GM12878 (cell line): ENCODE data around the gene SLC43A3. TPM values are rescaled to one million over a fixed set of nuclear protein-coding genes. Genes with fewer than 3 reads are reported as not detected.

Experiments used
- ATAC-seq: fragments of 200-7000 bp; cut with Tn5 transposase; 3 replicates; pipeline ENCODE4 v1.9.1; 2020; ENCODE audit warnings: mild to moderate bottlenecking, moderate library complexity
- BruUV-seq: library from RNA; stranded (reverse); fragments of 400-500 nt; replicated peaks from 2 replicates; lab custom pipeline; 2021; lab: Mats Ljungman, UMichigan
- CTCF ChIA-PET: fragments of 300-600 bp; sonication (Branson Sonifier 250); formaldehyde crosslinking; extraction: SDS; loops from one replicate; lab custom pipeline; 2021; ENCODE audit warnings: inconsistent platforms; lab: Yijun Ruan, JAX
- POLR2A ChIA-PET: fragments of 350-600 bp; formaldehyde crosslinking; extraction: SDS; loops from one replicate; lab custom pipeline; 2021; ENCODE audit warnings: inconsistent platforms; lab: Charles Lee
- RAD21 ChIA-PET: fragments of 300-600 bp; sonication (Branson Sonifier 250); formaldehyde crosslinking; loops from one replicate; lab custom pipeline; 2023; ENCODE audit warnings: antibody characterized with exemption; ENCODE audit not compliant: unreplicated experiment; lab: Charles Lee
- SMC1A ChIA-PET: fragments of 300-600 bp; sonication (Branson Sonifier 250); formaldehyde crosslinking; loops from one replicate; lab custom pipeline; 2023; ENCODE audit not compliant: unreplicated experiment, uncharacterized antibody; lab: Charles Lee
- DNase-seq: peaks from one replicate; pipeline ENCODE4 v3.0.0-alpha.2; 2011; ENCODE audit warnings: low read depth, low spot score
- FAIRE-seq: peaks from 3 replicates; lab custom pipeline; 2011; peaks lifted over from hg19 to GRCh38; lab: Jason Lieb, UNC
- H2AFZ ChIP-seq: 2 replicates; pipeline ENCODE4 v1.6.0; 2011; ENCODE audit warnings: low read depth, low read length, control low read depth; ENCODE audit not compliant: control insufficient read depth
- H3K27ac ChIP-seq: 2 replicates; pipeline ENCODE4 v1.5.1; 2011; ENCODE audit warnings: control low read depth; ENCODE audit not compliant: control insufficient read depth, insufficient read depth
- H3K27me3 ChIP-seq, 2 experiments: replicated peaks in 1 of 2; 2 replicates each; pipeline versions ENCODE4 v1.6.0 to v1.6.1; 2011; ENCODE audit warnings: low read length in 1 of 2; ENCODE audit not compliant: control insufficient read depth in 2 of 2, insufficient read depth in 2 of 2
- H3K36me3 ChIP-seq, 2 experiments: 2 replicates each; pipeline ENCODE4 v1.5.1; 2011; ENCODE audit warnings: low read length in 1 of 2; ENCODE audit not compliant: control insufficient read depth in 2 of 2, insufficient read depth in 2 of 2
- H3K4me1 ChIP-seq: 2 replicates; pipeline ENCODE4 v1.6.1; 2011; ENCODE audit warnings: mild to moderate bottlenecking, low read length, moderate library complexity, mixed read lengths; ENCODE audit not compliant: control insufficient read depth, insufficient read depth
- H3K4me2 ChIP-seq: 2 replicates; pipeline ENCODE4 v1.6.0; 2011; ENCODE audit warnings: control low read depth; ENCODE audit not compliant: control insufficient read depth, insufficient read depth
- H3K4me3 ChIP-seq: fragments of 200-600 bp; sonication (generic); 2 replicates; pipeline ENCODE4 v1.5.1; 2016
- H3K79me2 ChIP-seq: 2 replicates; pipeline ENCODE4 v1.6.0; 2011; ENCODE audit warnings: low read length; ENCODE audit not compliant: control insufficient read depth, insufficient read depth
- H3K9ac ChIP-seq: 2 replicates; pipeline ENCODE4 v1.8.0; 2011; ENCODE audit warnings: low read length, control low read depth, mixed read lengths; ENCODE audit not compliant: control insufficient read depth, insufficient read depth
- H3K9me3 ChIP-seq: replicated peaks from 3 replicates; pipeline ENCODE4 v1.5.1; 2011; ENCODE audit warnings: mild to moderate bottlenecking, low read length; ENCODE audit not compliant: control insufficient read depth, insufficient read depth
- H4K20me1 ChIP-seq: 2 replicates; pipeline ENCODE4 v1.6.0; 2011; ENCODE audit not compliant: control insufficient read depth, insufficient read depth
- BCL11A ChIP-seq: IDR thresholded peaks from 2 replicates; pipeline ENCODE4 v1.6.1; 2011; ENCODE audit warnings: low read depth, low read length
- BCL3 ChIP-seq: IDR thresholded peaks from 2 replicates; pipeline ENCODE4 v1.6.1; 2011; ENCODE audit warnings: borderline replicate concordance, low read depth, mild to moderate bottlenecking, moderate library complexity, low read length; ENCODE audit not compliant: insufficient read depth, poor library complexity, severe bottlenecking
- CBX5 ChIP-seq: sonication (generic); IDR thresholded peaks from 2 replicates; pipeline ENCODE4 v1.6.1; 2016; ENCODE audit warnings: low read depth, moderate library complexity, mild to moderate bottlenecking, inconsistent platforms
- E2F8 ChIP-seq: fragments of 450-650 bp; IDR thresholded peaks from 2 replicates; pipeline ENCODE4 v1.6.1; 2018; ENCODE audit warnings: mild to moderate bottlenecking, low read depth, moderate library complexity; ENCODE audit not compliant: partially characterized antibody
- E4F1 ChIP-seq: fragments of 450-650 bp; IDR thresholded peaks from 2 replicates; pipeline ENCODE4 v1.6.1; 2018; ENCODE audit warnings: borderline replicate concordance, mild to moderate bottlenecking; ENCODE audit not compliant: partially characterized antibody
- IRF4 ChIP-seq: IDR thresholded peaks from 2 replicates; pipeline ENCODE4 v1.6.1; 2011; ENCODE audit warnings: low read depth, low read length
- NFIC ChIP-seq: IDR thresholded peaks from 2 replicates; pipeline ENCODE4 v1.6.1; 2012; ENCODE audit warnings: low read depth, mild to moderate bottlenecking, inconsistent platforms, low read length, moderate library complexity
- NFYB ChIP-seq: IDR thresholded peaks from 2 replicates; pipeline ENCODE4 v1.6.1; 2011; ENCODE audit warnings: low read depth, mild to moderate bottlenecking, low read length, improper control_type of control experiment, moderate library complexity; ENCODE audit not compliant: insufficient read depth
- RFX5 ChIP-seq: IDR thresholded peaks from 2 replicates; pipeline ENCODE4 v1.6.1; 2011; ENCODE audit warnings: low read depth, low read length, improper control_type of control experiment
- SREBF2 ChIP-seq: IDR thresholded peaks from 2 replicates; pipeline ENCODE4 v1.6.1; 2012; ENCODE audit warnings: mild to moderate bottlenecking, low read length
- TBL1XR1 ChIP-seq: IDR thresholded peaks from 2 replicates; pipeline ENCODE4 v1.6.1; 2012; ENCODE audit warnings: low read depth, low read length, improper control_type of control experiment
- TCF3 ChIP-seq: IDR thresholded peaks from 2 replicates; pipeline ENCODE4 v1.6.1; 2012; ENCODE audit warnings: low read depth, mild to moderate bottlenecking, low read length, borderline replicate concordance; ENCODE audit not compliant: insufficient read depth
- ZZZ3 ChIP-seq: IDR thresholded peaks from 2 replicates; pipeline ENCODE4 v1.6.1; 2011; ENCODE audit warnings: low read depth; ENCODE audit not compliant: control insufficient read depth, insufficient read length
- WGBS: methylation state at CpG from one replicate; pipeline ENCODE4 v1.1.6; 2016; ENCODE audit warnings: low lambda C conversion rate; ENCODE audit not compliant: insufficient replicate concordance, insufficient coverage; ENCODE audit errors: missing lambda C conversion rate; 5-methylcytosine and 5-hydroxymethylcytosine counted together
- in situ Hi-C: fragments of 300-500 bp; cut with MboI; formaldehyde crosslinking; loops from 9 replicates; pipeline ENCODE4 v1.14.3; 2018; ENCODE audit warnings: mixed read lengths
- intact Hi-C: fragments of 100-400 bp; cut with micrococcal nuclease; formaldehyde crosslinking; loops from one replicate; pipeline ENCODE4 v1.14.2; 2022; ENCODE audit not compliant: unreplicated experiment
- polyA plus RNA-seq, 11 experiments: library from polyadenylated mRNA; depleted of rRNA in 4 of 11; unstranded in 6 of 11; stranded (reverse) in 5 of 11; fragments of >200 nt; fragmentation: Nextera tagmentation in 4 of 11; fragmentation: Illumina TruSeq in 1 of 11; extraction: Ambion mirVana in 4 of 11; extraction: Trizol in 1 of 11; gene quantifications; 1 replicate in 1 of 11; 2 replicates in 10 of 11; pipeline versions ENCODE4 v1.2.1 to v1.2.3, GENCODE V29; 2011 to 2016; ENCODE audit warnings: inconsistent platforms in 2 of 11, missing spikeins in 2 of 11, low read depth in 1 of 11
- total RNA-seq, 4 experiments: library from RNA; depleted of rRNA in 3 of 4; stranded (reverse); fragments of >200 nt in 3 of 4; fragmentation: Illumina TruSeq in 1 of 4; extraction: Trizol in 1 of 4; gene quantifications; 2 replicates each; pipeline versions ENCODE4 v1.2.1 to v1.2.3, GENCODE V29; 2013 to 2021

Gene SLC43A3
- total and polyA plus RNA-seq, 10 of the 15 experiments (the other 5 are each of a cell fraction or from before 2014, with no cell fraction given), result 37.5 to 237 (median 132) TPM

- ChIA-PET SMC1A (interaction anchor here (1.0 kb wide), 1 partner anchor 11 kb away, joined by 4 read pairs; no protein-coding TSS in a partner anchor), CTCF (interaction anchor here (1.7 to 1.9 kb wide), 2 partner anchors 125 to 283 kb away, joined by 6 to 7 read pairs; no protein-coding TSS in a partner anchor), POLR2A (no interaction called here), RAD21 (interaction anchor here (1.8 kb wide), 1 partner anchor 13 kb away, joined by 5 read pairs; no protein-coding TSS in a partner anchor)
- H3K9me3 ChIP-seq, result no peaks in the 10 kb centered on the region
- in situ Hi-C loops (no loop called here), intact Hi-C loops (no loop called here)
- no peaks in the 10 kb centered on the region for H3K36me3 ChIP-seq
- TF ChIP-seq ZZZ3 (no peak), IRF4 (no peak), TCF3 (no peak), NFYB (no peak), RFX5 (no peak), BCL3 (no peak), E2F8 (no peak), SREBF2 (no peak), CBX5 (no peak), NFIC (no peak), E4F1 (no peak), TBL1XR1 (no peak), BCL11A (no peak)
- H3K79me2 ChIP-seq, result no peaks in the 10 kb centered on the region
- WGBS, result 45% methylated on average over 9 of the region's 9 CpGs
- no peaks in the 10 kb centered on the region for H4K20me1 ChIP-seq
- H2AFZ ChIP-seq, result no peak overlapping the region
- H3K27ac ChIP-seq, result no peak overlapping the region
- no peaks in the 10 kb centered on the region for H3K4me1 ChIP-seq
- H3K4me3 ChIP-seq, result no peak overlapping the region
- FAIRE-seq, result no peak
- no peak for ATAC-seq
- BruUV-seq, result no TSS peak
- H3K27me3 ChIP-seq, result peaks cover 0 to 3% of the 10 kb centered on the region in 2 experiments; a peak in 2 of 4 replicates
- H3K4me2 ChIP-seq, result no peak overlapping the region
- no peak overlapping the region for H3K9ac ChIP-seq
- DNase-seq, result no peak
These were observed 68.4 kb downstream of the SLC43A3 start for GRCh38 chr11:57358543-57358961.
